Measurements from ENCODE around the gene PAFAH1B1.

Gene PAFAH1B1

GRCh38 chr17:2723997-2724783, 130.7 kb downstream of the PAFAH1B1 start:
- Mint-ChIP-seq H3K9me3 (no peaks in the 10 kb centered on the region), H3K4me3 (no peak overlapping the region), H3K27me3 (peaks cover 10% of the 10 kb centered on the region), H3K27ac (no peak overlapping the region), H3K4me1 (peaks cover 7% of the 10 kb centered on the region), H3K36me3 (no peaks in the 10 kb centered on the region)

- Mint-ChIP-seq H3K4me1 (peaks cover 7% of the 10 kb centered on the region), H3K27ac (no peak overlapping the region), H3K27me3 (peaks cover 10% of the 10 kb centered on the region), H3K9me3 (no peaks in the 10 kb centered on the region), H3K4me3 (no peak overlapping the region), H3K36me3 (no peaks in the 10 kb centered on the region)
These were observed 131.3 kb downstream of the PAFAH1B1 start for GRCh38 chr17:2724784-2725164.

GRCh38 chr17:2730764-2731353, 137.4 kb downstream of the PAFAH1B1 start:
- Mint-ChIP-seq H3K27ac (no peak overlapping the region), H3K36me3 (no peaks in the 10 kb centered on the region), H3K4me1 (no peaks in the 10 kb centered on the region), H3K4me3 (no peak overlapping the region), H3K9me3 (no peaks in the 10 kb centered on the region), H3K27me3 (peaks cover 9% of the 10 kb centered on the region)

GRCh38 chr17:2731807-2732206, 138.4 kb downstream of the PAFAH1B1 start:
- Mint-ChIP-seq H3K9me3 (no peaks in the 10 kb centered on the region), H3K27me3 (peaks cover 9% of the 10 kb centered on the region), H3K27ac (no peak overlapping the region), H3K36me3 (no peaks in the 10 kb centered on the region), H3K4me1 (no peaks in the 10 kb centered on the region), H3K4me3 (no peak overlapping the region)

DNA sequence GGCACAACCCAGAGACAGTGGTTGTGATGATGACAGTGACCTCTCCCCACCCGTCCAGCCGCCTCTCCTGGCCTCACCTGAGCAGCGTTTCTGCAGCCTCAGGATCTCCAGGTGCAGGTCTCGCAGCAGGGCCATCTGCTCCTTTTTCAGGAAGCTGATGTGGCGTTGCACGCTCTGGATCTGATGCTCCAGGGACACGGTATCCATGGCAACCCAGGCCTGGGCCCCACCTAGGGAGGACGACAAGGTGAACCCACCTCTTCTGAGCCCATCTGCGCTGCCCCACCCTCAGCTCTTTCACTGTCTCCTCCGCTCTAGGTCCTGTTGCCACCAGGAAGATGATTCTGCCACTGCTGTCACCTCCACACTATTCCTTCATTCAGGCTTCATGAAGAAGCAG, 141.5 kb downstream of the PAFAH1B1 start:
- Mint-ChIP-seq H3K9me3 (no peaks in the 10 kb centered on the region), H3K27ac (no peak overlapping the region), H3K4me1 (no peaks in the 10 kb centered on the region), H3K36me3 (no peaks in the 10 kb centered on the region), H3K4me3 (no peak overlapping the region), H3K27me3 (peaks cover 4% of the 10 kb centered on the region)
